Measurements from ENCODE around the gene MYH15.

DNA sequence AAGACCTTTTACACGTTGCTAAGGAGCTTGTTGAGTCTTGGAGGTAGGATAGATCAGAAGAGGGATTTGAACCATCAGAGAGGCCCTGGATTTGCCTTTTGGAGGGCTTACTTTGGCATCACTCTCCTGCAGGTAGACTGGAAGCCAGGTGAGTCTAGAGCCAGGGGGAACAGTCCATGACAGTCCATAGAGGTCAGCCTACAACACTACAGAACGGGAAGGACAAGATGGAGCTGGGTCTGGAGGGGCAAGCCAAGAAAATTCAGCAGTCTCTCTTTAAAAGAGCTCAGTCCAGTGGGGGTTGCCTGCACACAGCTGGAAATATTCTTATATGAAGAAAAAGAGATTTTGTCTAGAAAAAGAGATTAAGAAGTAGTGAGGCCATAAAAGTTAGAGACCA, 153.4 kb downstream of the MYH15 start:
- TF ChIP-seq POLR2A (IDR thresholded peaks at IDR 0.05; ENCODE audit: control extremely low read depth in 1 of 2, low read depth in 2 of 2, low read length in 2 of 2) = no peak
- no peak for TF ChIP-seq POLR2AphosphoS5 (IDR thresholded peaks at IDR 0.05; ENCODE audit: low read depth, low read length)
- TF ChIP-seq, protein P1, sequence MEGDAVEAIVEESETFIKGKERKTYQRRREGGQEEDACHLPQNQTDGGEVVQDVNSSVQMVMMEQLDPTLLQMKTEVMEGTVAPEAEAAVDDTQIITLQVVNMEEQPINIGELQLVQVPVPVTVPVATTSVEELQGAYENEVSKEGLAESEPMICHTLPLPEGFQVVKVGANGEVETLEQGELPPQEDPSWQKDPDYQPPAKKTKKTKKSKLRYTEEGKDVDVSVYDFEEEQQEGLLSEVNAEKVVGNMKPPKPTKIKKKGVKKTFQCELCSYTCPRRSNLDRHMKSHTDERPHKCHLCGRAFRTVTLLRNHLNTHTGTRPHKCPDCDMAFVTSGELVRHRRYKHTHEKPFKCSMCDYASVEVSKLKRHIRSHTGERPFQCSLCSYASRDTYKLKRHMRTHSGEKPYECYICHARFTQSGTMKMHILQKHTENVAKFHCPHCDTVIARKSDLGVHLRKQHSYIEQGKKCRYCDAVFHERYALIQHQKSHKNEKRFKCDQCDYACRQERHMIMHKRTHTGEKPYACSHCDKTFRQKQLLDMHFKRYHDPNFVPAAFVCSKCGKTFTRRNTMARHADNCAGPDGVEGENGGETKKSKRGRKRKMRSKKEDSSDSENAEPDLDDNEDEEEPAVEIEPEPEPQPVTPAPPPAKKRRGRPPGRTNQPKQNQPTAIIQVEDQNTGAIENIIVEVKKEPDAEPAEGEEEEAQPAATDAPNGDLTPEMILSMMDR (IDR thresholded peaks at IDR 0.05; ENCODE audit: control extremely low read depth in 1 of 3, insufficient read depth in 1 of 3, low read depth in 1 of 3, low read length in 3 of 3) = no peak
- no peak for TF ChIP-seq JUND (IDR thresholded peaks at IDR 0.05; ENCODE audit: low read length)
- TF ChIP-seq EZH2 (IDR thresholded peaks at IDR 0.05; ENCODE audit: low read depth, low read length, severe bottlenecking) = no peak
